GM12878 (cell line): ENCODE results near the gene PKLR. TPM values are rescaled to one million over a fixed set of nuclear protein-coding genes. Genes with fewer than 3 reads are reported as not detected.
A peak's percentile ranks its signal among the peaks of the same experiment; 100 is the strongest.

ENCODE experiments used
- ATAC-seq: fragments of 200-7000 bp; cut with Tn5 transposase; 3 replicates; pipeline ENCODE4 v1.9.1; 2020; ENCODE audit warnings: mild to moderate bottlenecking, moderate library complexity
- BruUV-seq: library from RNA; stranded (reverse); fragments of 400-500 nt; replicated peaks from 2 replicates; lab custom pipeline; 2021; lab: Mats Ljungman, UMichigan
- CTCF ChIA-PET: fragments of 300-600 bp; sonication (Branson Sonifier 250); formaldehyde crosslinking; extraction: SDS; loops from one replicate; lab custom pipeline; 2021; ENCODE audit warnings: inconsistent platforms; lab: Yijun Ruan, JAX
- POLR2A ChIA-PET: fragments of 350-600 bp; formaldehyde crosslinking; extraction: SDS; loops from one replicate; lab custom pipeline; 2021; ENCODE audit warnings: inconsistent platforms; lab: Charles Lee
- RAD21 ChIA-PET: fragments of 300-600 bp; sonication (Branson Sonifier 250); formaldehyde crosslinking; loops from one replicate; lab custom pipeline; 2023; ENCODE audit warnings: antibody characterized with exemption; ENCODE audit not compliant: unreplicated experiment; lab: Charles Lee
- SMC1A ChIA-PET: fragments of 300-600 bp; sonication (Branson Sonifier 250); formaldehyde crosslinking; loops from one replicate; lab custom pipeline; 2023; ENCODE audit not compliant: unreplicated experiment, uncharacterized antibody; lab: Charles Lee
- DNase-seq: peaks from one replicate; pipeline ENCODE4 v3.0.0-alpha.2; 2011; ENCODE audit warnings: low read depth, low spot score
- FAIRE-seq: peaks from 3 replicates; lab custom pipeline; 2011; peaks lifted over from hg19 to GRCh38; lab: Jason Lieb, UNC
- H2AFZ ChIP-seq: 2 replicates; pipeline ENCODE4 v1.6.0; 2011; ENCODE audit warnings: low read depth, low read length, control low read depth; ENCODE audit not compliant: control insufficient read depth
- H3K27ac ChIP-seq: 2 replicates; pipeline ENCODE4 v1.5.1; 2011; ENCODE audit warnings: control low read depth; ENCODE audit not compliant: control insufficient read depth, insufficient read depth
- H3K27me3 ChIP-seq, 2 experiments: replicated peaks in 1 of 2; 2 replicates each; pipeline versions ENCODE4 v1.6.0 to v1.6.1; 2011; ENCODE audit warnings: low read length in 1 of 2; ENCODE audit not compliant: control insufficient read depth in 2 of 2, insufficient read depth in 2 of 2
- H3K36me3 ChIP-seq, 2 experiments: 2 replicates each; pipeline ENCODE4 v1.5.1; 2011; ENCODE audit warnings: low read length in 1 of 2; ENCODE audit not compliant: control insufficient read depth in 2 of 2, insufficient read depth in 2 of 2
- H3K4me1 ChIP-seq: 2 replicates; pipeline ENCODE4 v1.6.1; 2011; ENCODE audit warnings: mild to moderate bottlenecking, low read length, moderate library complexity, mixed read lengths; ENCODE audit not compliant: control insufficient read depth, insufficient read depth
- H3K4me2 ChIP-seq: 2 replicates; pipeline ENCODE4 v1.6.0; 2011; ENCODE audit warnings: control low read depth; ENCODE audit not compliant: control insufficient read depth, insufficient read depth
- H3K4me3 ChIP-seq: fragments of 200-600 bp; sonication (generic); 2 replicates; pipeline ENCODE4 v1.5.1; 2016
- H3K79me2 ChIP-seq: 2 replicates; pipeline ENCODE4 v1.6.0; 2011; ENCODE audit warnings: low read length; ENCODE audit not compliant: control insufficient read depth, insufficient read depth
- H3K9ac ChIP-seq: 2 replicates; pipeline ENCODE4 v1.8.0; 2011; ENCODE audit warnings: low read length, control low read depth, mixed read lengths; ENCODE audit not compliant: control insufficient read depth, insufficient read depth
- H3K9me3 ChIP-seq: replicated peaks from 3 replicates; pipeline ENCODE4 v1.5.1; 2011; ENCODE audit warnings: mild to moderate bottlenecking, low read length; ENCODE audit not compliant: control insufficient read depth, insufficient read depth
- H4K20me1 ChIP-seq: 2 replicates; pipeline ENCODE4 v1.6.0; 2011; ENCODE audit not compliant: control insufficient read depth, insufficient read depth
- DPF2 ChIP-seq: fragments of 450-650 bp; IDR thresholded peaks from 2 replicates; pipeline ENCODE4 v1.6.1; 2017; ENCODE audit warnings: mild to moderate bottlenecking
- E2F4 ChIP-seq: IDR thresholded peaks from 2 replicates; pipeline ENCODE4 v1.6.1; 2012; ENCODE audit warnings: low read depth, low read length, improper control_type of control experiment
- EGR1 ChIP-seq, 2 experiments: IDR thresholded peaks; 1 replicate in 1 of 2; 2 replicates in 1 of 2; pipeline ENCODE4 v1.6.1; 2011 to 2012; ENCODE audit warnings: low read depth in 2 of 2, low read length in 2 of 2, borderline replicate concordance in 1 of 2, mild to moderate bottlenecking in 1 of 2, moderate library complexity in 1 of 2
- EP300 ChIP-seq, 2 experiments: fragments of 150-350 bp in 1 of 2; IDR thresholded peaks; 2 replicates each; pipeline ENCODE4 v1.6.1; 2011 to 2012; ENCODE audit warnings: low read depth in 2 of 2, low read length in 2 of 2, borderline replicate concordance in 1 of 2, improper control_type of control experiment in 1 of 2, inconsistent platforms in 1 of 2; ENCODE audit not compliant: control insufficient read depth in 1 of 2
- IRF4 ChIP-seq: IDR thresholded peaks from 2 replicates; pipeline ENCODE4 v1.6.1; 2011; ENCODE audit warnings: low read depth, low read length
- JUND ChIP-seq: IDR thresholded peaks from 2 replicates; pipeline ENCODE4 v1.6.1; 2012; ENCODE audit warnings: low read depth, mild to moderate bottlenecking, low read length, improper control_type of control experiment, moderate library complexity
- MYC ChIP-seq: IDR thresholded peaks from 2 replicates; pipeline ENCODE4 v1.6.1; 2011; ENCODE audit warnings: mild to moderate bottlenecking, low read length, moderate library complexity, inconsistent platforms; ENCODE audit not compliant: insufficient read depth, insufficient replicate concordance, insufficient read length, severe bottlenecking
- NR2F1 ChIP-seq: fragments of 450-650 bp; conservative IDR thresholded peaks from 2 replicates; pipeline ENCODE4 v1.6.1; 2017; ENCODE audit warnings: mild to moderate bottlenecking
- PBX3 ChIP-seq: IDR thresholded peaks from 2 replicates; pipeline ENCODE4 v1.6.1; 2011; ENCODE audit warnings: mild to moderate bottlenecking, low read depth, low read length, moderate library complexity; ENCODE audit not compliant: insufficient replicate concordance
- RAD51 ChIP-seq: fragments of 450-650 bp; IDR thresholded peaks from 2 replicates; pipeline ENCODE4 v1.6.1; 2016; ENCODE audit warnings: moderate library complexity, mild to moderate bottlenecking, inconsistent platforms
- RELA ChIP-seq: fragments of 450-650 bp; IDR thresholded peaks from 2 replicates; pipeline ENCODE4 v1.8.0; 2014; ENCODE audit warnings: borderline replicate concordance; ENCODE audit not compliant: partially characterized antibody
- SMAD5 ChIP-seq: IDR thresholded peaks from 2 replicates; pipeline ENCODE4 v1.6.1; 2016; ENCODE audit warnings: antibody characterized with exemption, low read depth
- TAF1 ChIP-seq: IDR thresholded peaks from 2 replicates; pipeline ENCODE4 v1.6.1; 2011; ENCODE audit warnings: mild to moderate bottlenecking, low read depth, low read length, borderline replicate concordance
- USF2 ChIP-seq: IDR thresholded peaks from 2 replicates; pipeline ENCODE4 v1.6.1; 2011; ENCODE audit warnings: low read depth, low read length, improper control_type of control experiment, borderline replicate concordance
- ZNF592 ChIP-seq: fragments of 450-650 bp; IDR thresholded peaks from 2 replicates; pipeline ENCODE4 v1.6.1; 2017; ENCODE audit warnings: mild to moderate bottlenecking, moderate library complexity
- WGBS: methylation state at CpG from one replicate; pipeline ENCODE4 v1.1.6; 2016; ENCODE audit warnings: low lambda C conversion rate; ENCODE audit not compliant: insufficient replicate concordance, insufficient coverage; ENCODE audit errors: missing lambda C conversion rate; 5-methylcytosine and 5-hydroxymethylcytosine counted together
- in situ Hi-C: fragments of 300-500 bp; cut with MboI; formaldehyde crosslinking; loops from 9 replicates; pipeline ENCODE4 v1.14.3; 2018; ENCODE audit warnings: mixed read lengths
- intact Hi-C: fragments of 100-400 bp; cut with micrococcal nuclease; formaldehyde crosslinking; loops from one replicate; pipeline ENCODE4 v1.14.2; 2022; ENCODE audit not compliant: unreplicated experiment
- polyA plus RNA-seq, 11 experiments: library from polyadenylated mRNA; depleted of rRNA in 4 of 11; unstranded in 6 of 11; stranded (reverse) in 5 of 11; fragments of >200 nt; fragmentation: Nextera tagmentation in 4 of 11; fragmentation: Illumina TruSeq in 1 of 11; extraction: Ambion mirVana in 4 of 11; extraction: Trizol in 1 of 11; gene quantifications; 1 replicate in 1 of 11; 2 replicates in 10 of 11; pipeline versions ENCODE4 v1.2.1 to v1.2.3, GENCODE V29; 2011 to 2016; ENCODE audit warnings: inconsistent platforms in 2 of 11, missing spikeins in 2 of 11, low read depth in 1 of 11
- total RNA-seq, 4 experiments: library from RNA; depleted of rRNA in 3 of 4; stranded (reverse); fragments of >200 nt in 3 of 4; fragmentation: Illumina TruSeq in 1 of 4; extraction: Trizol in 1 of 4; gene quantifications; 2 replicates each; pipeline versions ENCODE4 v1.2.1 to v1.2.3, GENCODE V29; 2013 to 2021

Gene PKLR
- total and polyA plus RNA-seq, 10 of the 15 experiments (the other 5 are each of a cell fraction or from before 2014, with no cell fraction given) = 0.04 to 0.15 (median 0.08) TPM; not detected in 7

- Histone ChIP-seq H3K4me2 (peak overlapping the region; percentile 81), H3K9me3 (no peaks in the 10 kb centered on the region), H3K9ac (peak overlapping the region; percentile 86; the same call in 1 of the 2 replicates), H3K4me3 (peak overlapping the region; percentile 74), H2AFZ (no peak overlapping the region), H3K27me3 (no peaks in the 10 kb centered on the region), H3K27ac (peak overlapping the region; percentile 38; the same call in 1 of the 2 replicates), H4K20me1 (no peaks in the 10 kb centered on the region), H3K79me2 (peaks cover 13% of the 10 kb centered on the region), H3K4me1 (peaks cover 14% of the 10 kb centered on the region), H3K36me3 (no peaks in the 10 kb centered on the region; a peak in 1 of 4 replicates)
- ChIA-PET SMC1A (interaction anchor here (0.9 to 1.9 kb wide), 4 partner anchors 16 to 70 kb away, joined by 3 to 8 read pairs (median 3); partner anchors contain the start of gene KRTCAP2), CTCF (interaction anchor here (0.7 to 5.5 kb wide), 6 partner anchors 18 to 81 kb away, joined by 3 to 26 read pairs (median 7); partner anchors contain the start of genes KRTCAP2, MTX1 and THBS3), RAD21 (interaction anchor here (2.0 kb wide), 1 partner anchor 9 kb away, joined by 5 read pairs; no protein-coding TSS in a partner anchor), POLR2A (interaction anchor here (0.9 to 2.6 kb wide), 7 partner anchors 15 to 151 kb away, joined by 3 to 13 read pairs (median 9); partner anchors contain the start of genes CLK2, FDPS, KRTCAP2 and TRIM46)
- FAIRE-seq = no peak
- intact Hi-C loops (loop anchor here (5.0 kb wide), 1 partner anchor 36 kb away; the partner anchor contains the start of genes MTX1 and THBS3), in situ Hi-C loops (no loop called here)
- BruUV-seq = no TSS peak
- WGBS = 66% methylated on average over 3 of the region's 3 CpGs
- ATAC-seq = no peak
- DNase-seq = no peak
- TF ChIP-seq MYC (no peak), RAD51 (no peak), E2F4 (no peak), RELA (no peak), SMAD5 (no peak), PBX3 (no peak), TAF1 (no peak), ZNF592 (no peak), IRF4 (no peak), EP300 (IDR thresholded peaks at IDR 0.05; ENCODE audit: borderline replicate concordance in 1 of 2, control insufficient read depth in 1 of 2, low read depth in 2 of 2, low read length in 2 of 2) (no peak), NR2F1 (no peak), JUND (no peak), EGR1 (IDR thresholded peaks at IDR 0.05; ENCODE audit: borderline replicate concordance in 1 of 2, low read depth in 2 of 2, low read length in 2 of 2) (no peak), DPF2 (no peak), USF2 (no peak)
Measured at GRCh38 chr1:155242805-155243358, 58.4 kb downstream of the PKLR start.
